Motor neuron (in vitro differentiated cells): ENCODE measurements around the gene FAM210A. TPM values are rescaled to one million over a fixed set of nuclear protein-coding genes. Genes with fewer than 3 reads are reported as not detected.
"Not testable (repeated sequence)": the region's sequence is repeated elsewhere in the genome, so short reads cannot be mapped to it uniquely, and the experiment has no call there.

ENCODE experiments used
- ATAC-seq, 8 experiments: fragments of 200-7000 bp; cut with Tn5 transposase; replicated peaks in 6 of 8; 2 replicates each; pipeline ENCODE4 v1.8.0; 2021; ENCODE audit warnings: mild to moderate bottlenecking in 8 of 8, moderate library complexity in 8 of 8
- H3K27ac ChIP-seq, 2 donors: fragments of 250-450 bp; sonication (Bioruptor Pico); 2 replicates each; pipeline ENCODE4 v1.9.0; 2021; ENCODE audit warnings: antibody characterized with exemption in 2 of 2, mild to moderate bottlenecking in 2 of 2, moderate library complexity in 1 of 2
- H3K4me1 ChIP-seq, 2 donors: fragments of 250-450 bp; sonication (Bioruptor Pico); replicated peaks in 1 of 2; 2 replicates each; pipeline ENCODE4 v1.6.1; 2021; ENCODE audit warnings: antibody characterized with exemption in 2 of 2, mild to moderate bottlenecking in 2 of 2, moderate library complexity in 1 of 2
- H3K4me3 ChIP-seq, 5 donors: fragments of 250-450 bp; sonication (Bioruptor Pico); 2 replicates each; pipeline ENCODE4 v1.9.0; 2021; ENCODE audit warnings: antibody characterized with exemption in 5 of 5, mild to moderate bottlenecking in 5 of 5, moderate library complexity in 4 of 5
- WGBS, 10 experiments: fragments of 450-650 bp; shearing (Covaris generic); methylation state at CpG; one replicate each; pipeline ENCODE4 v1.0.0; 2022; 5-methylcytosine and 5-hydroxymethylcytosine counted together
- in situ Hi-C, 9 experiments: fragments of 400-800 bp; cut with MboI; loops; one replicate each; pipeline ENCODE4 v1.15.0; 2021; ENCODE audit warnings: low sequenced_read_pairs in 9 of 9, low pct_unique_long_range_greater_than_20kb in 2 of 9; ENCODE audit not compliant: unreplicated experiment in 9 of 9
- total RNA-seq, 8 experiments: library from RNA; unstranded; fragments of 300-600 nt; gene quantifications; 2 replicates each; pipeline versions ENCODE4 v1.2.3 to v1.2.4, GENCODE V29; 2022

Gene FAM210A
- total RNA-seq, 8 experiments from 2014 or later = 7.5 to 15.8 (median 13.3) TPM

DNA sequence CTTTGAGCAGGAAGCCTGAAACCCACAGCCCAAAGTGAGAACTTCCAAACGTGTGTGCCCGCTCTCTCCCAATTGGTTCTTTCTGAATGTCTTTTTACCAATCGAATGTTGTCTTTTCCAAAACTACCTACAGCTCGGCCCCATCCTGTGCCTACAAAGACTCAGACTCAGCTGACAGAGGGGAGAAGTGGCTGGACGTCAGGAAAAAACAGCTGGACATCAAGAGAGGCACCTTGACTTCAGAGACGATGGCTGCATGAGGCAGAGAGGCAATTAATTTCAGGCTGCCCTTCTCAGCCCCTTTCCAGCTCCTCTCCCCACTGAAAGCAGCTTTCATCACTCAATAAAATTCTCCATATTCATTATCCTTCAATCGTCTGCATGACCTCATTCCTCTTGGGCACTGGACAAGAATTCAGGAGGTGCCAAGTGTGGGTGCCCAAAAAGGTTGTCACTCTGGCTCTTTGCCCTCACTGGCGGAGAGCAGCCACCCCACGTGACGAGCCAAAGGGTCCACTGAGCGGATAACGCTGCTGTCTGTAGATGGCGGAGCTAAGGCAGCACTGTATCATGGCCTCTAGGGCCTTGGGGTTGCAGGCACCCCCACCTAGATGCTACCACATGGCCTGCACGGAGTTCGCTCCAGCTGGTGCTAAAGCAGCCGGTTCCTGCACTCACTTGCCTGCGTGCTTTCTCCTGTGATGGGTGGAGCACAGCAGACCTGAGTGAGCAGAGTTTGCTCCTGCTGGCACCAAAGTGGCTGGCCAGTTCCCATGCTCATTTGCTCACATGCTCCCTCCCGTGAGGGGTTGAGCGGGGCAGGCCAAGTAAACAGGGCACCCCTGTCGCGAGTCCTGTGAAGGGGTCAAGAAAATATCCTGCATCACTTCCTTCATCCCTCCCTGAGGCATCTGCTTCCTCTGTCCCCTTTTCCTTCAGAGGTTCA, 37.9 kb downstream of the FAM210A start:
- Histone ChIP-seq H3K4me1 (no peaks in the 10 kb centered on the region), H3K4me3 (no peak overlapping the region), H3K27ac (no peak overlapping the region)
- 78 to 100% (median 94%) methylated on average over 1 to 12 of the region's 21 CpGs for WGBS, 10 experiments
- in situ Hi-C loops = no loop called here
- ATAC-seq = peak in 2 of 8 experiments; percentile 47 to 62

GRCh38 chr18:13684546-13684945, 41.8 kb downstream of the FAM210A start:
- no peak overlapping the region for H3K4me3 ChIP-seq
- 82 to 100% (median 94%) methylated on average over 1 to 4 of the region's 4 CpGs for WGBS, 10 experiments
- no peaks in the 10 kb centered on the region for H3K4me1 ChIP-seq
- in situ Hi-C loops = no loop called here
- ATAC-seq = no peak
- H3K27ac ChIP-seq = no peak overlapping the region

DNA sequence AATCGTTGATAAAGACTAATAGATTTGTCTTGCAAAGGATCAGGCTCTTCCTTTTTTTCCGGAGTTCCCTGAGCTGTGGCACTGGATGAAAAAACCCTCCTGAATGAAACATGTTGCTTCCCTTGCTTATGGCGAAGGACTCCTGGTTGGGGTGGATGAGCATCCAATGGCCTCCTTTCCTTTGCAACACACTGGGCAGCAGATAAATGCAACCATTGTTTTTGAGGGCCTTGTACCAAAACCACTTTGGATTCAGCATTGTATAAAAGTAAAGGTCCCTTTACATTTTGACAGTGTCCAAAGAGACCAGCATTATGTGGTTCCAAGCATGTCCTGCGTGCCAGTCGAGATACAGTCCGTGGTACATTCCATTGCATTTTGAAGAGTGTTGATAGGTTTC, 44.7 kb downstream of the FAM210A start:
- in situ Hi-C loops = no loop called here
- no peak overlapping the region for H3K27ac ChIP-seq
- WGBS, 10 experiments = 75 to 100% (median 94%) methylated on average over 1 to 6 of the region's 6 CpGs; no CpG with 5 or more reads in 1 of the 10 experiments
- no peak overlapping the region for H3K4me3 ChIP-seq
- H3K4me1 ChIP-seq = no peaks in the 10 kb centered on the region
- no peak for ATAC-seq

GRCh38 chr18:13680612-13681011, 45.7 kb downstream of the FAM210A start:
- Histone ChIP-seq H3K27ac (no peak overlapping the region), H3K4me3 (no peak overlapping the region), H3K4me1 (peaks cover 0 to 2% of the 10 kb centered on the region in 2 donors)
- WGBS, 10 experiments = 57 to 100% (median 77%) methylated on average over 1 to 5 of the region's 5 CpGs
- in situ Hi-C loops = no loop called here
- ATAC-seq = peak in 4 of 8 experiments; percentile 37 to 74 (median 66)

- in situ Hi-C loops, H3K4me1 ChIP-seq, ATAC-seq, H3K4me3 ChIP-seq, H3K27ac ChIP-seq: not testable (repeated sequence)
- WGBS, 10 experiments = 95 to 100% (median 100%) methylated on average over 1 to 11 of the region's 13 CpGs; no CpG with 5 or more reads in 3 of the 10 experiments
Measured at GRCh38 chr18:13677350-13677749, 49.0 kb downstream of the FAM210A start.

GRCh38 chr18:13676471-13676870, 49.9 kb downstream of the FAM210A start:
- ATAC-seq = no peak
- Histone ChIP-seq H3K4me3 (no peak overlapping the region), H3K27ac (no peak overlapping the region), H3K4me1 (peaks cover 0 to 2% of the 10 kb centered on the region in 2 donors)
- WGBS, 10 experiments = 68 to 100% (median 89%) methylated on average over 2 to 6 of the region's 6 CpGs
- in situ Hi-C loops = no loop called here

DNA sequence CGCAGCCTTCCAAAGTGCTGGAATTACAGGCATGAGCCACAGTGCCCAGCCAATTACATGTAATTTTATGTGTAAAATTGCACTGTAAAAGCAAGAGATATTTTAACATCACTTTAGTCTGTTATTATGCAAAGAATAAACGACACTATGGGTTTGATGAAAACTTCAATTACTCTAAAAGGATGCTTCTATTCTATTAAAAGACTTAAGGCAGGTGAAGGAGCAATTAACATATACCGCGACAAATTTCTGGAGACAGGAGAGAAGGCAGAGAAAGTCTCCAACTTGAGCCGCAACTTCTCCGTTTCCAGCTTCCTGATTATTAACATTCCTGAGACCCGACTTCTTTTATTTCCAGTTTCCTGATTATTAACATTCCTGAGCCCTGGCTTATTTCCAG, 53.7 kb downstream of the FAM210A start:
- in situ Hi-C loops = loop anchor here in 1 of 9 experiments (25.0 kb wide), 1 partner anchor 90 kb away; no protein-coding TSS in a partner anchor
- no peak for ATAC-seq
- peaks cover 0 to 2% of the 10 kb centered on the region in 2 donors for H3K4me1 ChIP-seq
- no peak overlapping the region for H3K27ac ChIP-seq
- 77 to 96% (median 86%) methylated on average over 1 to 7 of the region's 7 CpGs for WGBS, 10 experiments
- no peak overlapping the region for H3K4me3 ChIP-seq

- no peak overlapping the region for H3K4me3 ChIP-seq
- ATAC-seq = no peak
- WGBS, 10 experiments = 50 to 100% (median 89%) methylated on average over 1 to 2 of the region's 2 CpGs; no CpG with 5 or more reads in 1 of the 10 experiments
- peaks cover 13 to 16% of the 10 kb centered on the region in 2 donors for H3K4me1 ChIP-seq
- no peak overlapping the region for H3K27ac ChIP-seq
- in situ Hi-C loops = loop anchor here in 1 of 9 experiments (25.0 kb wide), 1 partner anchor 100 kb away; no protein-coding TSS in a partner anchor
Measured at GRCh38 chr18:13661779-13662256, 64.5 kb downstream of the FAM210A start.

GRCh38 chr18:13661051-13661778, 65.1 kb downstream of the FAM210A start:
- no peak overlapping the region for H3K4me3 ChIP-seq
- 50 to 98% (median 94%) methylated on average over 1 to 7 of the region's 8 CpGs; no CpG with 5 or more reads in 2 of the 10 experiments for WGBS, 10 experiments

DNA sequence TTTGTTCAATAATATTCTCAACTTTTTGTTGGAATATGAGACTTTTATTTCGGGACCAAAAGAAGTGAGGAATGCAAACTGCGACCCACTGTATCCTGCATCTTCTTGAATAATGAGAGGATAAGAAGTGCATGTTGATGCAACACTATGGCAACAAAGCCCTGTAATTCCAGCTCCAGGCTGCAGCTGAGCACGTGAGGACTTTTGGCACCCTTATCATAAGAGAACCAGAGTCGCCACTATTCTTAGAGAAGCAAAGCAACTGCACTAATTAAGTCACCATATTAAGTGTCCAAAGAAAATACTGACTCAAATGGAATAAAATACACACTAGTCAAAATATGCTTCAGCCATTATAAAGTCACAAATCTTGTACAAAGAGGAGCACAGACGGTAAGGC, 65.8 kb downstream of the FAM210A start:
- WGBS, 10 experiments = 41 to 90% (median 75%) methylated on average over 1 to 5 of the region's 5 CpGs; no CpG with 5 or more reads in 1 of the 10 experiments
- Histone ChIP-seq H3K4me1 (peaks cover 13 to 16% of the 10 kb centered on the region in 2 donors), H3K4me3 (no peak overlapping the region), H3K27ac (peak overlapping the region in 1 of 2 donors; percentile 22)
- in situ Hi-C loops = loop anchor here in 1 of 9 experiments (25.0 kb wide), 1 partner anchor 102 kb away; no protein-coding TSS in a partner anchor
- peak in 5 of 8 experiments; percentile 66 to 97 (median 92) for ATAC-seq

More at GRCh38 chr18:13661051-13661778, 65.1 kb downstream of the FAM210A start:
- Histone ChIP-seq H3K27ac (peak overlapping the region in 1 of 2 donors; percentile 22), H3K4me1 (peaks cover 13 to 16% of the 10 kb centered on the region in 2 donors)
- peak in 3 of 8 experiments; percentile 12 to 39 (median 21) for ATAC-seq
- in situ Hi-C loops = loop anchor here in 1 of 9 experiments (25.0 kb wide), 1 partner anchor 101 kb away; no protein-coding TSS in a partner anchor

- Histone ChIP-seq H3K27ac (no peak overlapping the region), H3K4me1 (peaks cover 16 to 19% of the 10 kb centered on the region in 2 donors), H3K4me3 (no peak overlapping the region)
- 39 to 95% (median 75%) methylated on average over 1 to 6 of the region's 8 CpGs; no CpG with 5 or more reads in 3 of the 10 experiments for WGBS, 10 experiments
- in situ Hi-C loops = loop anchor here in 1 of 9 experiments (25.0 kb wide), 1 partner anchor 104 kb away; no protein-coding TSS in a partner anchor
- no peak for ATAC-seq
Measured at GRCh38 chr18:13658436-13659204, 67.7 kb downstream of the FAM210A start.

GRCh38 chr18:13657974-13658373, 68.4 kb downstream of the FAM210A start:
- Histone ChIP-seq H3K4me1 (peaks cover 16 to 19% of the 10 kb centered on the region in 2 donors), H3K27ac (no peak overlapping the region), H3K4me3 (no peak overlapping the region)
- in situ Hi-C loops = loop anchor here in 1 of 9 experiments (25.0 kb wide), 1 partner anchor 104 kb away; no protein-coding TSS in a partner anchor
- ATAC-seq = no peak
- WGBS, 10 experiments = 33 to 100% (median 78%) methylated on average over 1 to 6 of the region's 7 CpGs
